T-helper 9 cell (primary cell): ENCODE data around the gene RBM12.
A peak's percentile ranks its signal among the peaks of the same experiment; 100 is the strongest.

ENCODE experiments used
- DNase-seq: peaks from one replicate; pipeline ENCODE4 v3.0.0-alpha.2; 2020

The RBM12 gene

DNA sequence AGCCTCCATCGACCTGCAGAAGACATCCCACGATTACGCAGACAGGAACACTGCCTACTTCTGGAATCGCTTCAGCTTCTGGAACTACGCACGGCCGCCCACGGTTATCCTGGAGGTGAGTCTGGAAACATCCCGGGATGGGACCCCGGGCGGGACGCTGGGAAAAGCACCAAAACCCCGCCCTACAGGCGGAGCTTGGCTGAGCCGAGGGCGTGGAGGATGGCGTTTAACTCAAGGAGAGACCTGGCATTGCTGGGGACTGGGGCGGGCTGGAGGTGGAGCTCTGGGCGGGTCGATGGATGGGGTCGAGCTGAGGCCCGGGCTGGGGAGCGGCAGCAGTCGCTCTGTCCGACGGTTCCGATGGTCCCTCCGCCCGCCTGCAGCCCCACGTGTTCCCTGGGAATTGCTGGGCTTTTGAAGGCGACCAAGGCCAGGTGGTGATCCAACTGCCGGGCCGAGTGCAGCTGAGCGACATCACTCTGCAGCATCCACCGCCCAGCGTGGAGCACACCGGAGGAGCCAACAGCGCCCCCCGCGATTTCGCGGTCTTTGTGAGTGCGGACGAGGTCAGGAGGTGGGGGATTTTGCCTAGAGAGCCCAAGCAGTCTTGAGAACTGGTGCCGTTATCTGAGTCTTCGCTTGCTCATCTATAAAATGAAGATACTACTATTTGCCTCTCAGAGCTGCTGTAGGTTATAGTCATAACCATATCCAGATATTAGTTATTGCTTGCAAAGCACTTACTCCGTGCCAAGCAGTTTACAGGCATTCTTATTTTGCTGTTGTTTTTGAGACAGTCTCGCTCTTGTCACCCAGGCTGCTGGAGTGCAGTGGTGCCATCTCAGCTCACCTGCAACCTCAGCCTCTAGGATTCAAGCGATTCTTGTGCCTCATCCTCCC is 45.3 kb downstream of the RBM12 start:
- DNase-seq: peak; percentile 69

DNA sequence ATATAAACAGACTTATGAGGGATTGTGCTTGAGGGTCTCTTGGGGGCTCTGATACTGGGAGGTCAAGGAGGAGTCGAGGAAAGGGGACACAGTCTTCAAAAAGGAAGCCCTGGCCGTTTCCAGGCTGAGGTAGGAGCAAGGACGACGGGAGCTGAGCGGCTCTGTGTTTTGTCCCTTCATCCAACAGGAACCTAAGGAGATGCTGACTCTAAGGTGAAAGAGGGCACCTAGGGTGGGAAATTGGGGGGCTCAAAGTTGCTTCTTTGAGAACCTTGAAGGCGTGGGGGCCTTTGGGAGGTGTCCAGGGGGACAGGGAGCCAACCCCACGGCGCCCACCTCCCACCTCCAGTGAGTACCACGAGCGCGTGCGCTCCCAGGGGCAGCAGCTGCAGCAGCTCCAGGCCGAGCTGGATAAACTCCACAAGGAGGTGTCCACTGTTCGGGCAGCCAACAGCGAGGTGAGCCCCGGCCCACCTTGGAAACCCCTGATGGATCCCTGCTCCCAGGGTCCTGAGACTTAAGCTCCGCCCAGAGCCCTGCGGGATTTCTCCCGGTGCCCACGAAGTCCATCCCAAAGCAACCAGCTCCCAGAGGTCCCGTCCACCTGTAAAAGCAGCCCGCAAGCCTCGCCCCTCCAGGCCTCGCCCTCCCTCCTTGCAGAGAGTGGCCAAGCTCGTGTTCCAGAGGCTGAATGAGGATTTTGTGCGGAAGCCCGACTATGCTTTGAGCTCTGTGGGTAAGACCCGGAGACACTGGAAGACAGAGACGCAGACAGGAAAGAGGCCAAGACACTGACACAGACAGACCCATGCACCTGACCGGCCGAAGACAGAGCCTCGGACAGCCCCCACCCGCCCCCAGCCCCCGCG is 46.2 kb downstream of the RBM12 start:
- peak; percentile 16 for DNase-seq

DNA sequence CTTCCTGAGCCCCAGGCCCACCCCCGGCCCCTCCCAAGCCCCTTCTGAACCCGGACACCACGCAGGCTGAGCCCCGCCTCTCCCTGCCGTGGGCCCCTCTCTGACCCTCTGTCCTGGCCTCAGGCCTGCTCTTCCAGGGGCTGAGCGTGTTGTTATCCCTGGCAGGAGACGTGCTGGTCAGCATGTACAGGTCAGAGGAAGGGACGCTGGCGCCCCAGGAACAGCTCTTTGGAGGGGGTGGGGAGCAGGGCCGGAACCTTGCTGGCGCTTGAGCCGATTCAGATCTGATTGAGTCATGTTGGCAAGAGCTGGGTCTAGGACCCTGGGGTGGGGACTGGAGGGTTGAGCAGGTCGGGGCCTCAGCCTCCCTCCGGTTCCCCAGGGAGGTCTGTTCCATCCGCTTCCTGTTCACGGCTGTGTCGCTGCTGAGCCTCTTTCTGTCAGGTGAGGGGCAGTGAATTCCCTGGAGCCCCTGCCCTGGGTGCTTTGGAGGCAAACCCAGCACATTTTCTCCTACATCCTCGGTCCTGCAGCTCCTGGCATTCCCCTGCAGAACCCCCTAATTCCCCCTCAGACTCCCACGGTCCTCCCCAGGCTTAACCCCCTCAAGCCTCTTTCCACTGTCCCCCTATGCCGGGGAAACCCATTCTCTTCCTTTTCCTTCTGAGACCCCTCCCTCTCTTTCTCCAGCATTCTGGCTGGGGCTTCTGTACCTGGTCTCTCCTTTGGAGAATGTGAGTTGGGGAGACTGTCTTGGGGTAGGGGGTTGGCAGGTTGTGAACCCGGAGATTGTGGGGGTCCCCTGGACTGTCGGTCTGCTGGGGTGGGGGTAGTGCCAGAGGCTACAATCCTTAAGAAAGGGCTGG is 47.1 kb downstream of the RBM12 start:
- DNase-seq: peak; percentile 17

DNA sequence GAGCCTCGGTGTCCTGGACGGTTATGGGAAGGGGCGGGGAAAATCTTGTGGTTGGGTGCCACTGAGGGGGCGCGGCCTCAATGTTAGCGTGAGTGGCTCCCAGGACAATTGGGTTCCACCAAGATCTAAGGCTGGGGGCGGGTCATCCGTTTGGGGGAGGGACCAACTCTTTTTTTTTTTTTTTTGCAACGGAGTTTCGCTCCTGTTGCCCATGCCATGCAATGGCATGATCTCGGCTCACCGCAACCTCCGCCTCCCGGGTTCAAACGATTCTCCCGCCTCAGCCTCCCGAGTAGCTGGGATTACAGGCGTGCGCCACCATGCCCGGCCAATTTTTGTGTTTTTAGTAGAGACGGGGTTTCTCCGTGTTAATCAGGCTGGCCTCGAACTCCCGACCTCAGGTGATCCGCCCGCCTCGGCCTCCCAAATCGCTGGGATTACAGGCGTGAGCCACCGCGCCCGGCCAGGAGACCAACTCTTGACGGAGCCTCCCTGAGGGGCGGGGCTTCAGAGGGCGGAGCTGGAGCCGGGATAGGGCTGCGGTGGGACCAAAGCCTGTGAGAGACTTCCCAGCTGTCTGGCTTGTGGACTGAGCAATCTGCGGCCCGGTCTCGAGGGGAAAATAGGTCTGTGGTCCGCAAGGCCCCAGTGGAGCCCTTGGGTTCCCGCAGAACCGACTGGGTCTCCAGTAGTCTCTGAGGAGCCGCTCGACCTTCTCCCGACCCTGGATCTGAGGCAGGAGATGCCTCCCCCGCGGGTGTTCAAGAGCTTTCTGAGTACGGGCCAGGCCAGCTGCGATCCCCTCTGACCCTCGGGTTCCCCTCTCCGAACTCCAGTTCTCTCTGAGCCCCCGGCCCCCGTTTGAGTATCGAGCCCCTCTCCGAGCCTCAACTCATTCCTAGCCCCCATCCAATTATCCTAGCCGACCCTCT is 48.0 kb downstream of the RBM12 start:
- peak; percentile 57 for DNase-seq

DNA sequence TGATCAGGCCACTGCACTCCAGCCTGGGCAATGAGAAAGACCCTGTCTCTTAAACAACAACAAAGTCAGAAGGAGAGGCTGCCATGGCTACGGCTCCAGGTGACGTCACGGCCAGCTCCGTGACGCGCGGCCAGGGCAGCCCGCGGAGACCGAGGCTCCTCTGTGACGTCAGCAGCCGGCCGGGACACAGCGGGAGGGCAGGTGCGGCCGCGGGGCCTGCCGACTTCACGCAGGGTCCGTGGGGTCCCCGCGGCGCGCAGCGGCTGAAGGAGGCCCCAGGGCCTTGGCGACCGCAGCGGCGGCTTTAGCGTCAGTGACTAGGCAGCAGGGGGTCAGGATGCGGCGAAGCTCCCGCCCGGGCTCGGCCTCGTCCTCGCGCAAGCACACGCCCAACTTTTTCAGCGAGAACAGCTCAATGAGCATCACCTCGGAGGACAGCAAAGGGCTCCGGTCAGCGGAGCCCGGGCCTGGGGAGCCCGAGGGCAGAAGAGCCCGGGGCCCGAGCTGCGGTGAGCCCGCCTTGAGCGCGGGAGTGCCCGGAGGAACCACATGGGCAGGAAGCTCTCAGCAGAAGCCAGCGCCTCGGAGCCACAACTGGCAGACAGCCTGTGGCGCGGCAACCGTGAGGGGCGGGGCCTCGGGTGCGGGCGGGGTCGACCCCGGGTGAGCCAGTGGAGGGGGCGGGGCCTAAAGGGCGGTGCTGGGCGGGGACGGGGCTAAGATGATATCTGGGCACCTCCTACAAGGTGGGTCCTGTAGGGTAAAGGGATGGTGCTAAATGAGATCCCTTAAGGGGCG is 48.8 kb downstream of the RBM12 start, which contains the start of gene SPAG4:
TSS of gene SPAG4 (plus strand) at position 163 of the 798 bp plus-strand sequence. CDS start at position 338, 175 bp downstream.
- DNase-seq: peak; percentile 100

DNA sequence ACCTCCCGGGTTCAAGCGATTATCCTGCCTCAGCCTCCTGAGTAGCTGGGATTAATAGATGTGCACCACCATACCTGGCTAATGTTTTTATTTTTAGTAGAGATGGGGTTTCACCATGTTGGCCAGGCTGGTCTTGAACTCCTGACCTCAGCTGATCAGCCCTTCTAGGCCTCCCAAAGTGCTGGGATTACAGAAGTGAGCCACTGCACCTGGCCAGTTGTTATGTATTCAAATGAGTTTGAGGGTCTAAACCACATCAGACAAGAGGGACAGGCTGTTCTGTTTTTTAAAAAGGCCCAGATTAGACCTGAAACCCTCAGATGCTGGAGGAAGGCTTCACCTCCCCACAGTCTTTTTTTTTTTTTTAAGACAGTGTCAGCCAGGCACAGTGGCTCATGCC is 53.2 kb downstream of the RBM12 start:
- DNase-seq: no peak

DNA sequence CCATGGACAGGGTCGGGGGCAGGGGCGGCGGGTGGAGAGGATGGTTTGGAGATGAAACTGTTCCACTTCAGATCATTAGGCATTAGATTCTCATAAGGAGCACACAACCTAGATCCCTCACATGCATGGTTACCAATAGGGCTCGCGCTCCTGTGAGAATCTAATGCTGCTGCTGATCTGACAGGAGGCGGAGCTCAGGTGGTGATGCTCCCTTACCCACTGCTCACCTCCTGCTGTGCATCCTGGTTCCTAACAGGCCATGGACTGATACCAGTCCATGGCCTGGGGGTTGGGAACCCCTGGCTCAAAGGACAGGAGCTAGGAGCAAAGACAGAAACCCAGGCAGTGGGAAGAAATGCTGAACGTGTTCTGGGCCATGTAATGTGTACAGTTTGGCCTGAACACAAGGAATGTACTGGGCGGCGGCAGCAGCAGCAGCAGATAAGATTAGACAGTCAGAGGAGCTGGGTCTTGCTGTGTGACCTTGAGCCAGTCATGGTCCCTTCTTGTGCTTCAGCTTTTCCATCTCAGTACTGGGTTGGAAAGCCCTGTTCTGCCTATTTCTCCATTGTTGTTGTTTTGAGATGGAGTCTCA is 53.8 kb downstream of the RBM12 start:
- DNase-seq: no peak

DNA sequence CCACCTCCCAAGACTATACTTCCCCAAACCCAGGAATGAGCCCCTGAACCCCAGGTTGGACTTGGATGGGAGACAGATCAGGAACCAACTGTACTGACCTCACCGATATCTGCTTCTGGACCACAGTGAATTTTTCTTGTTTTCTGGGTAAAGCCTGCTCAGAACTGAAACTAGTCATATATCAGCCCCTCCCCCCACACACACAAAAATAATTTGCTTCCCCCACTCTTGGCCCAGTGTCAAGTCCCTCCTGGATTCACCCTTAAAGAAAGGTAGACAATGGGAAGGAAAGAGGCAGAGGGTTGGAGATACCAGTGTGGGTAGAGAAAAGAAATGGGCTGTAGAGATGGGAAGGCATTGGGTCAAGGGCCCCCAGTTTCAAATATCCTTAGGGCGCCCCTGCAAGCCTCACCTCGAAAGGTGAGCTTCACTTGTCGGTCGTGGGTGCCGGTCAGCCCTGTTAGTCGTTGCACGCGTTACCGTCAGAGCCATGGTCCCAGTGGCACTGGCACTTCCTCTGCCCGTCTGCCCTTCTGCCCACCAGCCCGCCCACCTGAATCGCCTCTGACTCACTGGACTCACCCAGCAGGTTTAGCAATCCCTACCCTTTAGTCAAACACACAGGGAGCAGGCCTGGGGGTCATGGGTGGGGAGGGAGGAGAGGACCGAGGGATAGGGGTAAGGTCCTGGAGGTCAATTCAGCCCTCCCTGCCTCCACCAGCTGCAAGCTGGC is 57.5 kb downstream of the RBM12 start:
- DNase-seq: no peak

DNA sequence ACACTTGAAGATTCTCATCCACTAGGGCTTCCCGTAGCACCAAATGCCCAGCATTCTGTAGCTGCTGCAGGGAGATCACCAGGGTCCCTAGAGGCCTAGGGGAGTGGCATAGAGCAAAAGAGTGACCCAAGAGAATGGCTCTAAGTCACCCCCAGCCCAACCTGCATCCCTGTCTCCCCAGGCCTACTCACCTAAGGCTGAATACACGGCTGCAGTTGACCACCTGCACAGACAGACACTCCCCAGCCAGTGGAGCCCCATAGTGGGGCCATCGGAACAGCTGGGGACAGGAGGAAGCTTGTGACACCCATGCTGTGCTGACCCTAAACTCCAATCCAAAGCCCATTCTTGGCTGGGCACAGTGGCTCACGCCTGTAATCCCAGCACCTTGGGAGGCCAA is 58.6 kb downstream of the RBM12 start:
- DNase-seq: no peak

DNA sequence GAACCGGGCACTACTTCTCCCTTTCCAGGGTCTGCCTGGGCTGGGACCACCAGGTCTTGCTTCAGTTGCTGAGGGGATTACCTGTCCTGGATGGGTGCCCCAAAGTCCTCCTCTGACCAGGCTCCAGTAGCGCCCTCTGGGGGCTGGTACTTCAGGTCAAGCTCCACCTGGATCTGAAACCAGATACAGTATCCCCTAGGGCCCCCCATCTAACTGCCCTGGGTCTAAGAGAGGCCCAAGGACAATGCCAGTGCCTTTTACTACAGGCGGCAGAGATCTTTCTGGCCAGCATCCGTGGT is 60.3 kb downstream of the RBM12 start:
- DNase-seq: no peak

DNA sequence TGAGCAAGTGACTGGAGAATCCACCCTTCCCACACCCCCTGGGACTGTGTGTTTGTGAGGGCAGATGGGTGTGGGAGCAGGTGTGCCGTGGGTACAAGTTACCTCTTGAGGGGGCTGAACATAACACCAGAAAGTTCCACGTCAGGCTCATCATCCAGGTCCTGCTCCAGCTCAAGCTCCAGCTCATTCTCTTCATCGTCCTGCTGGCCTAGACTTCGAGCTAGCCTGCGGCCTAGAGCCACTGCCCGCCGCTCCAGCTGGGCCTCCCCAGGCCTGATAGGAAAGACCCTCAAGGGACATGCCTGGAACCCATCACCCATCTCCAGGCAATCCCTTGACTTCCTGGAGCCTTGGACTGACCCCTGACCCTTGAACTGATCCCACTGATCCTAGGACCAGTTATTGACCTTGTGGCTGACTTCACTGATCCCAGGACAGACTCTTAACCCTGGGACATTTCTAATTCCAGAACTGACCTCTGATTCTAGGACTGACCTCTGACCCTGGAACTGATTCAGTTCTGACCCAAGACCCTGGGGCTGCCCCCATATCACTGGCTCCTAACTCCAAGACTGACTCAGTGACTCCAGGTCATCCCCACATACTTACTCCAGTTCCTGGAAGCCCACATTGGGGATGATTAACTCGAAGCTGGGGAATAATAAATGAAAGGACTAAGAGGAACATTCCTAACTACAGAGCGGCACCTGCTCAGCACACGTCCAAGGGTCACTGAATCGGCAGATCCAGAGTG is 60.8 kb downstream of the RBM12 start:
- DNase-seq: no peak

DNA sequence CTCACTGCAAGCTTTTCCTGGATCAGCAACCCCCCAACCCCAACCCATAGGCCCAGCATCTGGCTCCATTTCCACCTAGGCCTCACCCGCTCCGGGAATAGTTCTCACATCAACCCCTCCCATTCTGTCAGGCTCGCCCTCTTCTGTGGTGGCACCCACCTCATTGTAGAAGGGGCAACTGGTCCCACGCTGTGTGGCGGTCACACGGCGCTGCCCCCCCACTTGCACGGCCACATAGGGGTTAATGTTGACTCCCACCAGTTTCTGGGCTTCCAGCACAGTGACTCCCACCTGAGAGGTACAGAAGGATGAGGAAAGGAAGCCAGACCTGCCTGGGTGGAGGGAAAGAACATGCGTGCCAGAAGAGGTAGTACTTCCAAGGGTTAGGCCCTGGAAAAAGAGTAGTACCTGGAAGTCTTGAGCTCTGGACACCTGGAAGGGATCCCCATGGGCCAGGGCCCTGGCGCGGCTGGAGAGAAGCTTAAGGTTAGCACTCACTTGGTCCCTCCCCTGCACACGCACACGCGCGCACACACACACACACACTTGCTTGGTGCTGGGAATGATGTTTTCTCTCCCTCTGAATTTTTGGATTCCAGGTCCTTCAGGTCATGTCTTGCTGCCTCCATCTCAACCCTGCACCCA is 61.7 kb downstream of the RBM12 start:
- no peak for DNase-seq

DNA sequence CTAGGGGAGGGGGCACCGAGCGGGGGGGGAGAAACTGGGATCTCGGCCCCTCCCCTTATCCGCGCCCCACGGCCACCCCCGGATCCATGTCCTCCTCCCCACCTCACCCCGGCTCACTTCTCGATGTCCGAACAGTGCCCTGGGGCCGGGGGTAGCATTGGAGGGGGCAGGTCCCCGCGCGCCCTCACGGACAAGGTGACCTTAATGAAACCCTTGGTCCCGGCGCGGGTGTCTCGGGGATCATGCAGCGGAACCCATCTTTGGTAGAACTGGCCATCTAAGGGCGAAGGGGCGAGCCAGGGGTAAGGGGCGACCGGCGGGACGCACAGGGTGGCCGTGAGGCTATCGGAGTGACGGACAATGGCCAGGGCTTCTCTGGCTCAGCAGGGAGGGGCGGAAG is 62.7 kb downstream of the RBM12 start:
- DNase-seq: no peak

DNA sequence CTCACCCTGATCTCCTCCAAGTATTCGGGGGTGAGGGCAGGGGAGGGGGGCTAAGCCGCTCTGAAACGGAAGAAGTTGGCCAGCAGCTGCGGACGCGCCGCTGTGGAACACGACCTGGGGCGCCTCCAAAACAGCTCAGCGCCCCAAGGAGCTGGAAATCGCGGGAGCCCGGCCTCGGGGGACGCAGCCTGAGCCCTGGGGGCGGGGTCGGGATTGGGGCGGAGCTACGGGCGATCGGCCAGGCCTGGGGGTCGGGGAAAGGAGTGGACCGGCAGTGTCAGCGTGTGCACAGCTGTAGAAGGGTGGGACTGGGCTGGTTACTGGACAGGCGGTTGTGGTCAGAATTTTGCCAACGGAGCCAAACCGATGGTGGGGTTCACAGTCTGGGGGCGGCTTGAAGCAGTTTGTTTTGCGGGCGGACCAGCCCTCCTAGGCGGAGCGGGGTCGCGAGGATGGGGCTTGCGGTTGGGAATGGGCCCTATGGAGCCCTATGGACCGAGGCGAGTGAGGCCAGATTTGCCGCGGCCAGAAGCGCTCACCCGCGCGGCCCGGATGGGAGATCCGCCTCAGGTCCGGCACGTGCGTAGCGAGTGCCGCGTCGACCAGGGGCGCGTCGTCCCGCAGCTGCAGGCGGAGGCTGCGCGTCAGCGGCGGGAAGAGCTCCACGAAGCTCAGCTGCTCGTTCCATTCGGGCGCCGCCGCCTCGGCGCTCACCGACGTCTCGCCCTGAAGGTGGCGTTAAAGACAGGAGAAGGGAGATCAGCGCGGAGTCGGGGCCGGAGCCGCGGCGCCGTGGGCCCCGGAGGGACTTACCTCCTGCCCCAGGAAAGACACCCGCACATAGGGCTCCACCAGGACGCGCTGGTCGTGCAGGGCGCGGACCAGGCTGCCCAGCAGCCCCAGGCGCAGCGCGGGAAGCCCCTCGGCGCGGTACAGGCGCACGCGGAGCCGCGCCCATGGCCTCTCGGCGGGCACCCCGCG is 63.4 kb downstream of the RBM12 start:
- peak; percentile 67 for DNase-seq

DNA sequence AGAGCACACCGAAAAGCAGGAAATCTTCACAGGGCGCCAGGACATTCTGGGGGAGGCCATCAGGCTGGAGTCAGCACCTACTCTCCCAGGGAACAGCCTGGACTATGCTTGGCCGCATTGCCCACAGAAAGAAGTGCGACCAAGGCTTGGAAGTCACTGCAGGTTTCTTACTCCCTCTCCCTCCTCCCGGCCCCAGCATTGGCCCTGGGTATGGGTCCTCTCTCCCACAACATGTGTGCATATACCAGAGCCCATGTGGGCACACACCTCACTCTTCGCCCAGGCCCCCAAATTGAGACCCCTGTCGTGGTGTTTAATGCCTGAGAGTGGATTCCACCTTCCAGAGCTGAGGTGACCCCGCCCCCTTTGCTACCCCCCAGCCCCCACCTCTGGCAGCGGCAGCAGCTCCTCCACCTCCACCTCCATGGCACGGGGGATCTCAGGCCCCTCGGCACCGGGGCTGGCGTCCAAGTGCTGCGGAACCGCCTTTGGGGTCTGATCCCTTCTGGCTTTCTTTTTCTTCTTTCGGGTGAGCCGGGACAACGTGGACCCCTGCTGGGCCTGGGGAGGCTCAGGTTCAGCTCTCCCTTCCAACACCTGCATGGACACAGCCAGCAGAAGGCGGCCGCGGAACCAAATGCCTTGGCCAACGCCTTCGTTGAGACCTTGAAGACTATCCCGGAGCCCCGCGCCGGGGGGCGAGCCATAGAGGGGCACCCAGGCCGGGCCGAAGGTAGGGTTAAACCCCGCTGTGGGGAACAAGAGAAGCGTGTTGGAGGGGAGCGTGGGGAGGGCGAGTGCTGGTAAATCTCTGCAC is 64.3 kb downstream of the RBM12 start:
- no peak for DNase-seq

DNA sequence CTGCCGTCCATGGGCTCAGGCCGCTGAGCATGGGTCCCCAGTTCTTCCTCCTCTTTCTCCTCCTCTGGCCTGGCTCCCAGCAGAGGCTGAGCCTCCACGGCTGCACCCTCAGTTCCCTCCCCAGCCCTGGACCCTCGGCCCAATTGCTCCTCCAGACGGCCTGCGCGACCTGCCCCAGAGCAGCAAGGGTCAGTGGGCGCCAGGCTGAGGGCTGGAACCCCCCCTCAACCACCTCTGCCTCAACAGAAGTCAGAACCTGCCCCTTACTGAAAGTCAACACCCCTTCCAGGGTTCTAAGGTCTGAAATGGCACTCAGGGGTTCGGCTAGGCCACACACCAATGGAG is 65.0 kb downstream of the RBM12 start:
- DNase-seq: no peak
